Lower leg skin (tissue), 3 donors: ENCODE measurements around the gene ZDHHC14.

Experiments
- POLR2A ChIP-seq, 2 donors: fragments of 450-650 bp; IDR thresholded peaks; one replicate each; pipeline ENCODE4 v1.6.1; 2016 to 2017; ENCODE audit warnings: antibody characterized with exemption in 2 of 2, mild to moderate bottlenecking in 1 of 2, moderate library complexity in 1 of 2
- TF ChIP-seq, protein P1 (sequence below), 3 donors: fragments of 450-650 bp; IDR thresholded peaks; one replicate each; pipeline ENCODE4 v1.5.1; 2016; ENCODE audit warnings: antibody characterized with exemption in 3 of 3, mild to moderate bottlenecking in 3 of 3, moderate library complexity in 2 of 3

DNA sequence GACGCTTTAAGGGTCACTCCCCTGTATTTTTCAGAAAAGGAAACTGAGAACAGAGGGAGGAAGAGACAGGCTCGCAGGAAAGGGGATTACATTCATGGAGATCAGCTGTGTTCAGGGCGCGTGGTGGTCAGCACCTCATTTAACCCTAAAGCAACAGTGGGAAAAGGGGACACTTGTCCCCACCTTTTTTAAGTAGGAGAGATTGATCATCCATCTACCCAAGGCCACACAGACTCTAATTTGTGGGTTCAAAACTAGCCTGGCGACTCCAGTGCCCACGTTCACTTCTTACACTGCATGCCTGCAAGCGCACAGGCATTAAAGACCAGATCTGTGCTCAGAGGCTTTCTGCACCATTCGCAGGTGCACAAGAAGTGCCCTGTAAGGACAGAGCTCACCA lies 274.1 kb downstream of the ZDHHC14 start:
- TF ChIP-seq, protein P1, sequence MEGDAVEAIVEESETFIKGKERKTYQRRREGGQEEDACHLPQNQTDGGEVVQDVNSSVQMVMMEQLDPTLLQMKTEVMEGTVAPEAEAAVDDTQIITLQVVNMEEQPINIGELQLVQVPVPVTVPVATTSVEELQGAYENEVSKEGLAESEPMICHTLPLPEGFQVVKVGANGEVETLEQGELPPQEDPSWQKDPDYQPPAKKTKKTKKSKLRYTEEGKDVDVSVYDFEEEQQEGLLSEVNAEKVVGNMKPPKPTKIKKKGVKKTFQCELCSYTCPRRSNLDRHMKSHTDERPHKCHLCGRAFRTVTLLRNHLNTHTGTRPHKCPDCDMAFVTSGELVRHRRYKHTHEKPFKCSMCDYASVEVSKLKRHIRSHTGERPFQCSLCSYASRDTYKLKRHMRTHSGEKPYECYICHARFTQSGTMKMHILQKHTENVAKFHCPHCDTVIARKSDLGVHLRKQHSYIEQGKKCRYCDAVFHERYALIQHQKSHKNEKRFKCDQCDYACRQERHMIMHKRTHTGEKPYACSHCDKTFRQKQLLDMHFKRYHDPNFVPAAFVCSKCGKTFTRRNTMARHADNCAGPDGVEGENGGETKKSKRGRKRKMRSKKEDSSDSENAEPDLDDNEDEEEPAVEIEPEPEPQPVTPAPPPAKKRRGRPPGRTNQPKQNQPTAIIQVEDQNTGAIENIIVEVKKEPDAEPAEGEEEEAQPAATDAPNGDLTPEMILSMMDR (IDR thresholded peaks at IDR 0.05), result no peak
- TF ChIP-seq POLR2A (IDR thresholded peaks at IDR 0.05), result no peak
